Testis (tissue), 2 donors: ENCODE measurements around the gene SOHLH2.

Source experiments
- POLR2A ChIP-seq: fragments of 450-650 bp; IDR thresholded peaks from one replicate; pipeline ENCODE4 v1.6.1; 2017; ENCODE audit warnings: antibody characterized with exemption, mild to moderate bottlenecking, moderate library complexity
- TF ChIP-seq, protein P1 (sequence below), 3 experiments: fragments of 450-650 bp in 2 of 3; fragments of 200-600 bp in 1 of 3; sonication (generic) in 1 of 3; IDR thresholded peaks; one replicate each; pipeline ENCODE4 v1.5.1; 2016 to 2019; ENCODE audit warnings: antibody characterized with exemption in 3 of 3, mild to moderate bottlenecking in 2 of 3, moderate library complexity in 1 of 3

GRCh38 chr13:36259361-36260137 lies 45.2 kb upstream of the SOHLH2 start:
- TF ChIP-seq, protein P1, sequence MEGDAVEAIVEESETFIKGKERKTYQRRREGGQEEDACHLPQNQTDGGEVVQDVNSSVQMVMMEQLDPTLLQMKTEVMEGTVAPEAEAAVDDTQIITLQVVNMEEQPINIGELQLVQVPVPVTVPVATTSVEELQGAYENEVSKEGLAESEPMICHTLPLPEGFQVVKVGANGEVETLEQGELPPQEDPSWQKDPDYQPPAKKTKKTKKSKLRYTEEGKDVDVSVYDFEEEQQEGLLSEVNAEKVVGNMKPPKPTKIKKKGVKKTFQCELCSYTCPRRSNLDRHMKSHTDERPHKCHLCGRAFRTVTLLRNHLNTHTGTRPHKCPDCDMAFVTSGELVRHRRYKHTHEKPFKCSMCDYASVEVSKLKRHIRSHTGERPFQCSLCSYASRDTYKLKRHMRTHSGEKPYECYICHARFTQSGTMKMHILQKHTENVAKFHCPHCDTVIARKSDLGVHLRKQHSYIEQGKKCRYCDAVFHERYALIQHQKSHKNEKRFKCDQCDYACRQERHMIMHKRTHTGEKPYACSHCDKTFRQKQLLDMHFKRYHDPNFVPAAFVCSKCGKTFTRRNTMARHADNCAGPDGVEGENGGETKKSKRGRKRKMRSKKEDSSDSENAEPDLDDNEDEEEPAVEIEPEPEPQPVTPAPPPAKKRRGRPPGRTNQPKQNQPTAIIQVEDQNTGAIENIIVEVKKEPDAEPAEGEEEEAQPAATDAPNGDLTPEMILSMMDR (IDR thresholded peaks at IDR 0.05): no peak
- TF ChIP-seq POLR2A: no peak
